A549 (cell line): ENCODE results near the gene MRPL55. TPM values are rescaled to one million over a fixed set of nuclear protein-coding genes. Genes with fewer than 3 reads are reported as not detected.

Source experiments
- ATAC-seq, 2 experiments: fragments of 200-7000 bp in 1 of 2; fragments of >200 bp in 1 of 2; cut with Nextera tagmentation in 1 of 2; cut with Tn5 transposase in 1 of 2; 3 replicates each; pipeline versions ENCODE4 v1.8.0 to v1.9.1; 2018 to 2020; ENCODE audit warnings: mild to moderate bottlenecking in 1 of 2, moderate library complexity in 1 of 2
- CTCF ChIA-PET: fragments of 300-600 bp; sonication (Branson Sonifier 250); formaldehyde crosslinking; extraction: SDS; loops from one replicate; lab custom pipeline; 2021; ENCODE audit warnings: antibody characterized with exemption, inconsistent platforms; lab: Yijun Ruan, JAX
- POLR2A ChIA-PET: fragments of 350-600 bp; formaldehyde crosslinking; extraction: SDS; loops from one replicate; lab custom pipeline; 2021; ENCODE audit warnings: antibody characterized with exemption, inconsistent platforms; lab: Yijun Ruan, JAX
- DNase-seq, 2 experiments: peaks; one replicate each; pipeline versions ENCODE4 v3.0.0 to v3.0.0-alpha.2; 2011 to 2016; ENCODE audit warnings: low read depth in 1 of 2, low spot score in 1 of 2
- FAIRE-seq: peaks from 2 replicates; lab custom pipeline; 2011; peaks lifted over from hg19 to GRCh38; lab: Jason Lieb, UNC
- H3K27ac ChIP-seq, 2 experiments: fragments of >200 bp; sonication (Bioruptor Twin); formaldehyde crosslinking; 3 replicates each; pipeline ENCODE4 v1.5.1; 2016 to 2017
- H3K4me1 ChIP-seq: fragments of >200 bp; sonication (Bioruptor Twin); formaldehyde crosslinking; 3 replicates; pipeline ENCODE4 v1.6.1; 2016
- H3K4me2 ChIP-seq: fragments of >200 bp; sonication (Bioruptor Twin); formaldehyde crosslinking; 3 replicates; pipeline ENCODE4 v1.6.1; 2016
- H3K4me3 ChIP-seq: fragments of >200 bp; sonication (Bioruptor Twin); formaldehyde crosslinking; 3 replicates; pipeline ENCODE4 v1.5.1; 2016
- H3K9me3 ChIP-seq: fragments of >200 bp; sonication (Bioruptor Twin); formaldehyde crosslinking; 3 replicates; pipeline ENCODE4 v1.6.1; 2016
- BHLHE40 ChIP-seq: IDR thresholded peaks from 2 replicates; pipeline ENCODE4 v1.6.1; 2012; ENCODE audit warnings: low read depth, low read length, inconsistent platforms
- CBX2 ChIP-seq: fragments of 200-600 bp; sonication (generic); IDR thresholded peaks from 2 replicates; pipeline ENCODE4 v1.6.1; 2016; ENCODE audit warnings: low read depth, mild to moderate bottlenecking, borderline replicate concordance
- CEBPB ChIP-seq, 2 experiments: fragments of >200 bp in 1 of 2; sonication (Bioruptor Twin) in 1 of 2; formaldehyde crosslinking in 1 of 2; IDR thresholded peaks; 2 replicates each; pipeline ENCODE4 v1.6.1; 2012 to 2016
- CHD2 ChIP-seq: fragments of 150-350 bp; IDR thresholded peaks from 2 replicates; pipeline ENCODE4 v1.6.1; 2014; ENCODE audit warnings: low read length; ENCODE audit not compliant: partially characterized antibody
- EP300 ChIP-seq, 2 experiments: fragments of >200 bp; sonication (Bioruptor Twin); formaldehyde crosslinking; IDR thresholded peaks; 2 replicates in 1 of 2; 3 replicates in 1 of 2; pipeline ENCODE4 v1.6.1; 2016 to 2017
- FOSB ChIP-seq: fragments of 250-450 bp; sonication (Bioruptor Pico); IDR thresholded peaks from 2 replicates; pipeline ENCODE4 v1.5.0; 2020; ENCODE audit warnings: mild to moderate bottlenecking, moderate library complexity
- FOSL2 ChIP-seq, 2 experiments: fragments of 450-650 bp in 1 of 2; fragments of >200 bp in 1 of 2; sonication (Bioruptor Twin) in 1 of 2; formaldehyde crosslinking; IDR thresholded peaks; 2 replicates each; pipeline versions ENCODE4 v1.5.0 to v1.6.1; 2016 to 2020; ENCODE audit warnings: mild to moderate bottlenecking in 1 of 2, moderate library complexity in 1 of 2
- FOXS1 ChIP-seq: fragments of 250-450 bp; sonication (Bioruptor Pico); IDR thresholded peaks from 2 replicates; pipeline ENCODE4 v1.5.0; 2020; ENCODE audit warnings: mild to moderate bottlenecking, moderate library complexity
- HDAC2 ChIP-seq: fragments of 200-600 bp; sonication (generic); IDR thresholded peaks from 2 replicates; pipeline ENCODE4 v1.6.1; 2016
- HOXA7 ChIP-seq: fragments of 250-450 bp; sonication (Bioruptor Pico); IDR thresholded peaks from 2 replicates; pipeline ENCODE4 v1.5.0; 2020; ENCODE audit warnings: mild to moderate bottlenecking, moderate library complexity
- JUNB ChIP-seq: fragments of >200 bp; sonication (Bioruptor Twin); formaldehyde crosslinking; IDR thresholded peaks from 2 replicates; pipeline ENCODE4 v1.6.1; 2016
- KDM1A ChIP-seq: fragments of 200-600 bp; sonication (generic); IDR thresholded peaks from 2 replicates; pipeline ENCODE4 v1.6.1; 2016; ENCODE audit warnings: low read depth, mild to moderate bottlenecking
- KDM5A ChIP-seq: fragments of 200-600 bp; sonication (generic); IDR thresholded peaks from 2 replicates; pipeline ENCODE4 v1.6.1; 2016; ENCODE audit warnings: antibody characterized with exemption, mild to moderate bottlenecking
- NFE2L2 ChIP-seq: fragments of 150-350 bp; conservative IDR thresholded peaks from 2 replicates; pipeline ENCODE4 v1.6.1; 2014; ENCODE audit warnings: low read length
- POLR2A ChIP-seq: IDR thresholded peaks from 2 replicates; pipeline ENCODE4 v1.6.1; 2012; ENCODE audit warnings: mild to moderate bottlenecking, low read length
- RAD21 ChIP-seq, 2 experiments: fragments of >200 bp in 1 of 2; sonication (Bioruptor Twin) in 1 of 2; formaldehyde crosslinking in 1 of 2; IDR thresholded peaks in 1 of 2; conservative IDR thresholded peaks in 1 of 2; 2 replicates in 1 of 2; 3 replicates in 1 of 2; pipeline ENCODE4 v1.6.1; 2012 to 2018; ENCODE audit warnings: inconsistent platforms in 1 of 2
- REST ChIP-seq: fragments of 200-600 bp; sonication (generic); IDR thresholded peaks from 2 replicates; pipeline ENCODE4 v1.6.1; 2016; ENCODE audit warnings: antibody characterized with exemption, mild to moderate bottlenecking, moderate library complexity
- SMC3 ChIP-seq: fragments of >200 bp; sonication (Bioruptor Twin); formaldehyde crosslinking; IDR thresholded peaks from 3 replicates; pipeline ENCODE4 v1.6.1; 2018; ENCODE audit warnings: inconsistent platforms
- ZFP36 ChIP-seq: fragments of 450-650 bp; IDR thresholded peaks from 2 replicates; pipeline ENCODE4 v1.6.1; 2014; ENCODE audit warnings: borderline replicate concordance; ENCODE audit not compliant: partially characterized antibody
- WGBS: methylation state at CpG from one replicate; pipeline ENCODE4 v1.1.6; 2017; ENCODE audit errors: missing lambda C conversion rate; 5-methylcytosine and 5-hydroxymethylcytosine counted together
- polyA plus RNA-seq, 4 experiments: library from polyadenylated mRNA; depleted of rRNA in 3 of 4; stranded (reverse); fragments of >200 nt; fragmentation: RNase III in 1 of 4; extraction: RNeasy Plus Mini Kit Qiagen cat#74134 plus additional on column Dnase treatment in 1 of 4; gene quantifications; 2 replicates in 3 of 4; 3 replicates in 1 of 4; pipeline ENCODE4 v1.2.3, GENCODE V29; 2011 to 2017
- TF ChIP-seq, protein P1 (sequence below): fragments of >200 bp; sonication (Bioruptor Twin); formaldehyde crosslinking; IDR thresholded peaks from 2 replicates; pipeline ENCODE4 v1.6.1; 2016
- TF ChIP-seq, protein P2 (sequence below): fragments of 250-450 bp; sonication (Bioruptor Pico); IDR thresholded peaks from 2 replicates; pipeline ENCODE4 v1.5.0; 2020; ENCODE audit warnings: low read depth, mild to moderate bottlenecking, moderate library complexity

Gene MRPL55
- polyA plus RNA-seq, 2 of the 4 experiments (the other 2 are of a cell fraction) = 54.2 to 80.0 TPM

DNA sequence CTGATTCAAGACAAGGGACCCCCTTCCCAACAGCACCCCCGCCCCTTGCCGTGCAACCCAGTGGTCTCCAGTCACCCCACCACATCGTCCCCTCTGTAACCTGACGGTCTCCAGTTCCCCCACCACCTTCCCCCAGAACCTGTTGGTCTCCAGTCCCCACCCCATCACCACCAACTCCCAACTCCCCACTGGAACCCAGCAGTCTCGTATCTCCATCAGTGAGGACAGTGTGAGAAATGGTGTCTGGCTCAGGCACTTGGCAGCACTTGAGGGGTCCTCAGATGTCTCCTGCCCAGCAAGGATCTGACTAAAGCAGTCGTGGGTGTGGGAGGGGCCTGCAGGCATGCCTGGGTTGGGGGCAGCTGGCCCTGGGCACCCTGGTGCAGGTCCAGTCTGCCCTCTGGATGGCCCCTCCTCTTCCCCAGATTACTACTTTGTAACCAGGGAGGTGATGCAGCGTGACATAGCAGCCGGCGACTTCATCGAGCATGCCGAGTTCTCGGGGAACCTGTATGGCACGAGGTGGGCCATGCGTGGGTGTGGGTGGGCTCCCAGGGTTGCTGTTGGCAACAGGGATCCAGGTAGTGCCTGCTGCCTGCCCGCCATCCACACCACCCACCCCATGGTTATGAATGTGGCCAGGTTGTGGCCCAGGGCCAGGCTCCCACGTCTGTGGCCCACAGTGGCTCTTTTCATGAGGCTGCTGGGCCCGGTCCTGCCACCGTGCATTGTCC, 37.5 kb upstream of the MRPL55 start:
- no peak for FAIRE-seq
- Histone ChIP-seq H3K27ac (no peak overlapping the region), H3K4me3 (no peak overlapping the region), H3K4me2 (no peak overlapping the region), H3K9me3 (no peaks in the 10 kb centered on the region), H3K4me1 (peaks cover 12% of the 10 kb centered on the region)
- no peak for DNase-seq
- no peak for TF ChIP-seq JUNB
- TF ChIP-seq KDM1A = no peak
- no peak for TF ChIP-seq RAD21 (conservative IDR thresholded peaks at IDR 0.05 in 1 of 2, IDR thresholded peaks at IDR 0.05 in 1 of 2)
- no peak for TF ChIP-seq CBX2
- TF ChIP-seq HOXA7 = no peak
- CTCF ChIA-PET = interaction anchor here (2.6 kb wide), 1 partner anchor 20 kb away, joined by 9 read pairs; the partner anchor contains the start of gene IBA57
- POLR2A ChIA-PET = interaction anchor here (1.4 kb wide), 1 partner anchor 19 kb away, joined by 3 read pairs; no protein-coding TSS in a partner anchor
- 94% methylated on average over 13 of the region's 18 CpGs for WGBS
- ATAC-seq = no peak

GRCh38 chr1:228145463-228146416, 36.6 kb upstream of the MRPL55 start:
- POLR2A ChIA-PET = interaction anchor here (1.4 kb wide), 1 partner anchor 19 kb away, joined by 3 read pairs; no protein-coding TSS in a partner anchor
- Histone ChIP-seq H3K9me3 (no peaks in the 10 kb centered on the region), H3K4me1 (peaks cover 19% of the 10 kb centered on the region), H3K4me2 (no peak overlapping the region), H3K27ac (no peak overlapping the region), H3K4me3 (no peak overlapping the region)
- DNase-seq (no peak), FAIRE-seq (no peak), ATAC-seq (no peak)
- WGBS = 94% methylated on average over 29 of the region's 31 CpGs
- CTCF ChIA-PET = no interaction called here
- TF ChIP-seq FOXS1 (no peak), EP300 (IDR thresholded peaks at IDR 0.05) (no peak), HDAC2 (no peak), ZFP36 (no peak), SMC3 (no peak), NFE2L2 (no peak), BHLHE40 (no peak), CHD2 (no peak), REST (no peak)
- TF ChIP-seq, protein P1, sequence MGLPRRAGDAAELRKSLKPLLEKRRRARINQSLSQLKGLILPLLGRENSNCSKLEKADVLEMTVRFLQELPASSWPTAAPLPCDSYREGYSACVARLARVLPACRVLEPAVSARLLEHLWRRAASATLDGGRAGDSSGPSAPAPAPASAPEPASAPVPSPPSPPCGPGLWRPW = no peak

DNA sequence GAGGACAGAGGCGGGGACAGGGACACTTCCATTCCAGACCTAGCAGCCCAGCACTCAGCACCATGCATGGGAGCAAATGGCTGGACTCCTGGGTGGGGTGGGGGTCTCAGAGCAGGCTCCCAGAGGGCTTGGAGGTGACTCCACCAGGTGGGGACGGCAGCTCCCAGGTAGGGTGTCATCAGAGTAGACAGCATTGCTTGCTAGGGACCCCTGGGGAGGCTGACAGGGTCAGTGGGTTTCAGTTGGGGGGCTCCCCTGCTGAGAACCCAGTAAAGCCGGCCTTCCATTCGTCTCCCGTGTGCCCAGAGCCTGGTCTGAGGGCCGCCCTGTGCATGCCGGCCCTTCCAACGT, 35.9 kb upstream of the MRPL55 start:
- no peak overlapping the region for H3K4me3 ChIP-seq
- FAIRE-seq = no peak
- 91% methylated on average over 6 of the region's 8 CpGs for WGBS
- no peak overlapping the region for H3K4me2 ChIP-seq
- no peak overlapping the region for H3K27ac ChIP-seq
- CTCF ChIA-PET = interaction anchor here (1.0 kb wide), 1 partner anchor 12 kb away, joined by 3 read pairs; no protein-coding TSS in a partner anchor
- TF ChIP-seq EP300 (IDR thresholded peaks at IDR 0.05) (no peak), FOSL2 (IDR thresholded peaks at IDR 0.05) (no peak), FOSL2 (CRISPR knock-in tag; IDR thresholded peaks at IDR 0.05) (no peak), KDM5A (no peak), POLR2A (no peak), REST (no peak), FOSB (CRISPR knock-in tag) (no peak), CEBPB (IDR thresholded peaks at IDR 0.05) (no peak), BHLHE40 (no peak)
- TF ChIP-seq, protein P2, sequence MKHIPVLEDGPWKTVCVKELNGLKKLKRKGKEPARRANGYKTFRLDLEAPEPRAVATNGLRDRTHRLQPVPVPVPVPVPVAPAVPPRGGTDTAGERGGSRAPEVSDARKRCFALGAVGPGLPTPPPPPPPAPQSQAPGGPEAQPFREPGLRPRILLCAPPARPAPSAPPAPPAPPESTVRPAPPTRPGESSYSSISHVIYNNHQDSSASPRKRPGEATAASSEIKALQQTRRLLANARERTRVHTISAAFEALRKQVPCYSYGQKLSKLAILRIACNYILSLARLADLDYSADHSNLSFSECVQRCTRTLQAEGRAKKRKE (CRISPR knock-in tag) = no peak
- TF ChIP-seq, protein P1 = no peak
- TF ChIP-seq, all 56 proteins: peak for 0
- peaks cover 19% of the 10 kb centered on the region for H3K4me1 ChIP-seq
- DNase-seq = no peak
- POLR2A ChIA-PET = interaction anchor here (3.0 kb wide), 1 partner anchor 21 kb away, joined by 12 read pairs; the partner anchor contains the start of gene IBA57
- no peak for ATAC-seq
- no peaks in the 10 kb centered on the region for H3K9me3 ChIP-seq
